SW480 (cell line): ENCODE data around the gene OGDH.
A peak's percentile ranks its signal among the peaks of the same experiment; 100 is the strongest.

ENCODE experiments used
- DNase-seq: peaks from one replicate; pipeline ENCODE4 v3.0.0-alpha.2; 2016; ENCODE audit warnings: low spot score

The OGDH gene

GRCh38 chr7:44637788-44638594 lies 31.6 kb downstream of the OGDH start:
- DNase-seq, result peak; percentile 99

GRCh38 chr7:44638611-44639557 lies 32.5 kb downstream of the OGDH start:
- peak; percentile 99 for DNase-seq

- peak; percentile 98 for DNase-seq
Measured at GRCh38 chr7:44639671-44640321, 33.4 kb downstream of the OGDH start.

- no peak for DNase-seq
Measured at GRCh38 chr7:44643206-44643605, 36.8 kb downstream of the OGDH start.

DNA sequence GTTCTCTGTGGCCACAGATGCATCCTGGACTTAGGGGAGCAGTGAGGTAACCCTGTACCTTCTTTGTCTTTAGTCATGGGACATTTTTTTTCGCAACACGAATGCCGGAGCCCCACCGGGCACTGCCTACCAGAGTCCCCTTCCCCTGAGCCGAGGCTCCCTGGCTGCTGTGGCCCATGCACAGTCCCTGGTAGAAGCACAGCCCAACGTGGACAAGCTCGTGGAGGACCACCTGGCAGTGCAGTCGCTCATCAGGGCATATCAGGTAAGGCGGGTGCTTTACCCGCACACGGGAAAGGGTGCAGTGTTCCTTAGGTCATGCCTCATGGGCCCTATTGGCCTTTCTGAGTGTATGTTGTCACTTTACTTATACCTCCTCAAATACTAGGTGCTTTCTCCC lies 38.8 kb downstream of the OGDH start:
- no peak for DNase-seq

- DNase-seq, result no peak
Measured at GRCh38 chr7:44645696-44646095, 39.3 kb downstream of the OGDH start.

- DNase-seq, result no peak
Measured at GRCh38 chr7:44646176-44646920, 39.9 kb downstream of the OGDH start.

DNA sequence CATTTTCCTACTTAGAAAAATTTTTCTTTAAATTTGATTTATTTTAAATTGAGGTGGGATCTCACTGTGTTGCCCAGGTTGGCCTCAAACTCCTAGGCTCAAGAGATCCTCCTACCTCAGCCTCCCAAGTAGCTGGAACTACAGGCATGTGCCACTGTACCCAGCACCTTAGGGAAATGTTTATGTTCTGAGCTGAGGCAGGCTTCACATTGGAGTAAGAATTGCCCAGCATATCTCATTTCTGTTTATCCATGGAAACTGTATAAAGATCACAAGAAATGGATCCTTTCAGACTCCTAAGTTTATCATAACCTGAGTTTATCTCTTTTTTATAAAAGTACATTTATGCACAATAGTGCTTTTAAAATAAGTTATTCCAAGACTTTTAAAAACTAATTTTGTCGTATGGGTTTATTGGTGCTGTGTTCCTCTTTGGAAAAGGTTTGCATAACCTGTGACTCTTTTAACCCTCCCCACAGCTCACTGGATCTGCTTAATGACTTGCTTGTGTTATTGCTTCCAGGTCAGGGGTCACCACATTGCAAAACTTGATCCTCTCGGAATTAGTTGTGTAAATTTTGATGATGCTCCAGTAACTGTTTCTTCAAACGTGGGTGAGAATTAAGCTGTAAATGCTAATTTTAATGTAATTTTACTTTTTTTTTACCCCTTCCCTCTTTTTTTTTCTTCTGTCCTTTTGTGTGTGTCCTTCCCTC lies 40.7 kb downstream of the OGDH start:
- DNase-seq, result no peak

DNA sequence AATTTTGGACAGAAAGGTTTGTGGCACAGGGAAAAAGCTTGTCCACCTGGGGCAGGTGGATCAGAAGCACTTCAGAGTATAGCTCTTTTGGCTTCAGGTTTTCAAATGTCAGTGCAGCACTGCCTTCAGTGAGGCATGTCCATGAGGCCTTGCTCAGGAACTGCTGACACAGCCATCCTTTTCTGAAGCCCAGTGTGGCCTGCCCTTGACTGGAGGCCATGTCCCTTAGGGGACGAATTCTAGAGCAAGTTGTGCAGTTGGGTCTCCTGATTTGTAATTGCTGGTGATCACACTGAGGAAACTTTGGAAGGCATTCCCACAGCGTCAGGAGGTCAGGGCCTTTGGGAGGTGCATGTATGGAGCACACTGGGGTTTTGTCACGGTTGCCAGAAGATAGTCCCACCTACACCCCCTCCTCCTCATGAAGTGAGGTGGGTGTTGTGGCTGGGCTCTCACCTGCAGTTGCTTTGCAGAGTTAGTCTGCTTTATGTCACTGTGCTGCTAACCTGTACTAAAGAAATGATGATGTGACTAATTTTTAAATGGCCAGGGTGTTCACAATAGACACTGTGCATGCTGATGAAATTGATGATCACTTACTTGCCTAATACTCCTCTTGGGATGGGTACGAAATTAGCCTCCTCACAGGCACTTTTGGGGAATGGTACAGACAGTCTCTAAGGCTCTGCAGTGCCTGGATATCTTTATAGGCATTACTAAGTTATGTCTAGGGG lies 41.7 kb downstream of the OGDH start:
- DNase-seq, result no peak

GRCh38 chr7:44650242-44650641 lies 43.8 kb downstream of the OGDH start:
- DNase-seq, result no peak

- no peak for DNase-seq
Measured at GRCh38 chr7:44650772-44651171, 44.3 kb downstream of the OGDH start.

- no peak for DNase-seq
Measured at GRCh38 chr7:44652535-44652934, 46.1 kb downstream of the OGDH start.

DNA sequence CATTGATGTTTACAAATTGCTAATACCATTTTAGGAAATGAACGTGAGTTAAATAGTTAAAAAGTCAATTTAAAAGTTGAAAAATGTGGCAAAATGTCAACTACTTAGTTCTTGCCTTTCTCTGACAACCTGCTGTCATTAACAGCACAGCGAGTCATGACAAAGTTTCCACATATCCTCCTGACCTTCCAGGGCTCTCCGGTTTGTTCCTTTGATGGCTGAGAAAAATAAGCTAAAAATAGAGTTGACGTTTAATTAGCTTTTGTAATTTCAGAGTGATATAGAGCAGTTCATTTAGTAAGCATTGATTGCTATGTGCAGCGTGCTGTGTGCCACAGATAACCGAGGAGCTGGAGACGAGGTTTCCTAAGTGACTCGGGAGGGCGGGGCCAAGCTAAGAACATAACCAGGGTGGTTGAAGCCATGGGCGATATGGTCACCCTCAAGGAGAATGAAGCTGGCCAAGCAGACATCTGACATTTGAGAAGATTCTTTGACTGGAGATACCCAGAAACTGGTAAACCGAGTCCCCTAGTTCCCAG lies 47.9 kb downstream of the OGDH start:
- no peak for DNase-seq

- no peak for DNase-seq
Measured at GRCh38 chr7:44655341-44655740, 48.9 kb downstream of the OGDH start.

DNA sequence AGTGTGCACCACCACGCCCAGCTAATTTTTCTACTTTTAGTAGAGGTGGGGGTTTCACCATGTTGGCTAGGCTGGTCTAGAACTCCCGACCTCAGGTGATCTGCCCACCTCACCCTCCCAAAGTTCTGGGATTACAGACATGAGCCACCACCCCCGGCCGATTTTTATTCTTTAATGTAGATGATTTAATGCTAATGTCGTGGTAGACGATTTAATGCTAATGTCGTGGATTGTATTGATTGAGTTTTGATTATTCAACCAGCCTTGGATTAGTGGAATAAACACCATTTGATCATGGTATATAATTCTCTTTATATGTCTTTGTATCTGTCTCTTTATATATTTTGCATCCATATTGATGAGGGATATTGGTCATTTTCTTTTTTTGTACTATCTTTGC lies 52.6 kb downstream of the OGDH start:
- no peak for DNase-seq

DNA sequence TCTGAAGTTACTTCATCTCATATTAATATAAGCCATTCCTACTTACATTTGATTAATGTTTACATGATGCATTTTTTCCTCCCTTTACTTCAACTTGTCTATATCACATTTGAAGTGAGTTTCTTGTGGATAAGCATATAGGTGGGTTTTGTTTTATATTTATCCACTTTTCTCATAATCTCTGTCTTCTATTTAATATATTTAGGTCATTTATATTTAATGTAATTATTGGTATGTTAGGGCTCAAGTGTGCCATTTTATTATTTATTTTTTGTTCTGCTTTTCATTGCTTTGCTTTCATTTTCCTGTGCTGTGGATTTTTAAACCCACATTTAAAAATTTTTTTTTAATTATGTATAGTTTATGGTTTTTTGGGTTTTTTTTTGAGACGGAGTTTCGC lies 54.8 kb downstream of the OGDH start:
- DNase-seq, result no peak

DNA sequence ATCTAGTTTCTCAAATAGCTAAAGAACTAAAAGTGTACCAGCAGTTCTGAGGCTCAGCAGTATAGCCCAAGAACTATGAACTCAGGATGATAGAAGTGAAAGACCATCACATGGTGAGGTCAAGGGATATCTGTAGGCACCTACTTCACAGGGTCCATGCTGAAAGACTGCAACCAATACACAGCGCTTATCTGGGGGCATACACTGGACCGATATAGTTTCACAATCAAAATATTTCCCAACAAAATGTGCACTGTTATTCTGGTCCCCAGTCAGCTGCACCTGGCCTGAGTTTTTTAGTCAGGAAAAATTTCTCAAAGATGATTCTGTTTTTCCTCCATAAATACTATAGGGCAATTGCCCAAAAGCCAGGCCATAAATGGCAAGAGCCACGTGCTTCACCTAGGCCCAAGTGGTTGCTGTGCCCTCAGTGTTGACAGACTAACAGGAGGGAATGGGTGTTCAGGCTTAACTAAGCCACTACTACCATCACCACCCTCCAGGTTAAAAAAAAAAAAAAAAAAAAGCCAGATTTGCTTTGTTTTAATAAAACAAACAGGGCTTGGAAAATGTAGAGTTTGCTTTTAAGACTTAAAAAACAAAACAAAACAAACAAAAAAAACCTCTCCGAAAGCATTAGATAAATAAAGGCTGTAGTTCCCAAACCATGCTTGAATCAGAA lies 58.5 kb downstream of the OGDH start:
- DNase-seq, result no peak

GRCh38 chr7:44665531-44666213 lies 59.2 kb downstream of the OGDH start:
- no peak for DNase-seq

GRCh38 chr7:44666566-44666965 lies 60.1 kb downstream of the OGDH start:
- DNase-seq, result no peak
